IPS-20b (cell line): ENCODE measurements around the gene PRRC2B.

Source experiments
- H3K27ac ChIP-seq: one replicate; pipeline ENCODE4 v1.5.1; 2013; ENCODE audit warnings: low read length
- H3K27me3 ChIP-seq: 2 replicates; pipeline ENCODE4 v1.6.1; 2013; ENCODE audit warnings: mild to moderate bottlenecking, low read length, inconsistent platforms; ENCODE audit not compliant: insufficient read depth
- H3K36me3 ChIP-seq: 2 replicates; pipeline ENCODE4 v1.6.1; 2013; ENCODE audit warnings: low read depth, mild to moderate bottlenecking, inconsistent platforms, low read length, moderate library complexity; ENCODE audit not compliant: insufficient read depth
- H3K4me1 ChIP-seq: 2 replicates; pipeline ENCODE4 v1.6.1; 2013; ENCODE audit warnings: mild to moderate bottlenecking, control low read depth, inconsistent platforms, low read length, moderate library complexity; ENCODE audit not compliant: insufficient read depth
- H3K4me3 ChIP-seq: 2 replicates; pipeline ENCODE4 v1.5.1; 2013; ENCODE audit warnings: mild to moderate bottlenecking, low read length, inconsistent platforms
- H3K9ac ChIP-seq: 2 replicates; pipeline ENCODE4 v1.6.1; 2013; ENCODE audit warnings: low read depth, mild to moderate bottlenecking, inconsistent platforms, low read length, moderate library complexity
- H3K9me3 ChIP-seq: 2 replicates; pipeline ENCODE4 v1.6.1; 2013; ENCODE audit warnings: mild to moderate bottlenecking, low read depth, low read length, inconsistent platforms; ENCODE audit not compliant: insufficient read depth

PRRC2B gene

DNA sequence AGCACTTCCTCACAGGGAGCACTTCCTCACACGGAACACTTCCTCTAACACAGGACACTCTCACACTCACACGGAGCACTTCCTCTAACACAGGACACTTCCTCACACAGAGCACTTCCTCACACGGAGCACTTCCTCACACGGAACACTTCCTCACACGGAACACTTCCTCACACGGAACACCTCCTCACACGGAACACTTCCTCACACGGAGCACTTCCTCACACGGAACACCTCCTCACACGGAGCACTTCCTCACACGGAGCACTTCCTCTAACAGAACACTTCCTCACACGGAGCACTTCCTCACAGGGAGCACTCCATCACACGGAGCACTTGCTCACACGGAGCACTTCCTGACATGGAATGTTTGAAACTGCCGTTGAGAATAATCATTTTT, 122.2 kb downstream of the PRRC2B start:
- H3K9ac ChIP-seq: no peak overlapping the region
- H3K27ac ChIP-seq: no peak overlapping the region
- H3K4me3 ChIP-seq: no peak overlapping the region
- no peaks in the 10 kb centered on the region for H3K27me3 ChIP-seq
- H3K9me3 ChIP-seq: no peaks in the 10 kb centered on the region
- peaks cover 89% of the 10 kb centered on the region for H3K36me3 ChIP-seq
- H3K4me1 ChIP-seq: no peaks in the 10 kb centered on the region

DNA sequence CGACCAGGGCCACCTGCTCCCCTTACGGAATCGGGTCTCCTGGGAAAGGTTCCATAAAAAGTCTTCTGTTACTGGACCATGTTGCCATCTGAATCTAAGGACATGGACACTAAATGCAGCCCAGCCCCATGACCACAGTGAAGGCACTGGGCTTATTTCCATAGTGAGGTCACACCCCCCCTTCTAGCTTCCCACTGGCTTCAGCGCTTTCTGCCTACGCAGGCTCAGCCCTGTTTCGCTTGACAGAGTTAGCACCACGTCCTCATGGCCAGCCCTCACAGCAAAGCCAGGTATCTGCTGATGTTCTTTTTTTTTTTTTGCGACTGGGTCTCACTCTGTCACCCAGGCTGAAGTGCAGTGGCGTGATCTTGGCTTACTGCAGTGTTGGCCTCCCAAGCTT, 123.0 kb downstream of the PRRC2B start:
- Histone ChIP-seq H3K27ac (no peak overlapping the region), H3K4me1 (no peaks in the 10 kb centered on the region), H3K9me3 (no peaks in the 10 kb centered on the region), H3K36me3 (peaks cover 89% of the 10 kb centered on the region), H3K9ac (no peak overlapping the region), H3K4me3 (no peak overlapping the region), H3K27me3 (no peaks in the 10 kb centered on the region)

DNA sequence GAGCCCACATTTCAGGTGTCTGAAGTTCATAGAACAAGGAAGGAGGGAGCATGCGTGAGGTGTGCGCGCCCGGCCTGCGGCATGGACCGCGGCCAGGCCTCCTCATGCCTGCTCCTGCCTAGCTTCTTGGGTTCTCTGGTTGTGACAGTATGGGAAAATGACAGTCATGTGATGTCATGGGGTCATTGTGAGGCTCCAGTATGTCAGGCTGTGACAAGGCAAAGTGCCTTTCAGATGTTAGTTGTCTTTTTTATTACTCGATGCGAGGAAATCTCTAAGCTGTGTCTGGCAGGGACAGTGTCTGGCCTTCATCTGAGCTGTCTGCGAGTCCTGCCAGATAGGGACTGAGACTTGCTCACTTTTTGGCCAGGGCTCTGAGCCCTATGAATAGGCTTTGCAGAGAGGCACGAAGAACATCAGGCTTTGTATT, 123.9 kb downstream of the PRRC2B start:
- Histone ChIP-seq H3K36me3 (peaks cover 91% of the 10 kb centered on the region), H3K4me3 (no peak overlapping the region), H3K4me1 (no peaks in the 10 kb centered on the region), H3K27me3 (no peaks in the 10 kb centered on the region), H3K9ac (no peak overlapping the region), H3K27ac (no peak overlapping the region), H3K9me3 (no peaks in the 10 kb centered on the region)

DNA sequence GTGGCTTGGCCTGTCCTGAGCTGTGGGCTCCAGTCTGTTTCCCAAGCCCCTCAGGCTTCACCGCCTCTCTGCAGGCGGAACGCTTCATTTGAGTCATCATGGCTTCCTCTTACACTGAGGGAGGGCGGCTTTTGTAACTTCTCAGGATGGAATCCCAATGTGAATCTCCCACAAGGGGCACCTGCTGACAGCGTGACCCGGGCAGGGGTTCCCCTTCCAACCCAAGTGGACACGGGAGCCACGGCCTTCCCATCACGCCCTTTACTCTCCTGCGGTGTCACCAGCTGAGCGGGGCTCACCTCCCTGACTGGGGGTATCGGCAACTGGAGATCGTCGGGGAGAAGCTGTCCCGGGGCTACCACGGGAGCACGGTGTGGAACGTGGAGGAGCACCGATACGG, 124.7 kb downstream of the PRRC2B start:
- Histone ChIP-seq H3K36me3 (peaks cover 89% of the 10 kb centered on the region), H3K9me3 (no peaks in the 10 kb centered on the region), H3K27ac (no peak overlapping the region), H3K27me3 (no peaks in the 10 kb centered on the region), H3K4me3 (no peak overlapping the region), H3K4me1 (no peaks in the 10 kb centered on the region), H3K9ac (no peak overlapping the region)

DNA sequence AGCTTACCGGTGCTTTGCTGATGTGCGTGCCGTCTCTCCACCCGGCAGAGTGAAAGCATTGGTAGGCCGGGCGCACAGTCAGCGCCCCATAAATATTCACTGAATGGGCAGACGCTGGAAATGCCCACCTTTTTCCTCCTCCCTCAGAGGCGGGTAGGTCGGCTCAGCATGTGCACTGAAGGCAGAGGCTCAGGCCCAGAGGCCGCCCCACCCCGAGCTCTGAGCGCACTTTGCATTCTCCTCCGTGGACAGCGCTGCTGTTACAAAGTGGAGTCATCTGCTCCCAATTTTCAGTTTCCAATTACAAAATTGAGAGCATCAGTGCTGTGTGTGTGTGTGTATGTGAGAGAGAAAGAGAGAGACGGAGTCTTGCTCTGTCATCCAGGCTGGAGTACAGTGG, 126.6 kb downstream of the PRRC2B start:
- Histone ChIP-seq H3K27me3 (no peaks in the 10 kb centered on the region), H3K4me1 (no peaks in the 10 kb centered on the region), H3K4me3 (no peak overlapping the region), H3K9me3 (no peaks in the 10 kb centered on the region), H3K9ac (no peak overlapping the region), H3K36me3 (peaks cover 94% of the 10 kb centered on the region), H3K27ac (no peak overlapping the region)

DNA sequence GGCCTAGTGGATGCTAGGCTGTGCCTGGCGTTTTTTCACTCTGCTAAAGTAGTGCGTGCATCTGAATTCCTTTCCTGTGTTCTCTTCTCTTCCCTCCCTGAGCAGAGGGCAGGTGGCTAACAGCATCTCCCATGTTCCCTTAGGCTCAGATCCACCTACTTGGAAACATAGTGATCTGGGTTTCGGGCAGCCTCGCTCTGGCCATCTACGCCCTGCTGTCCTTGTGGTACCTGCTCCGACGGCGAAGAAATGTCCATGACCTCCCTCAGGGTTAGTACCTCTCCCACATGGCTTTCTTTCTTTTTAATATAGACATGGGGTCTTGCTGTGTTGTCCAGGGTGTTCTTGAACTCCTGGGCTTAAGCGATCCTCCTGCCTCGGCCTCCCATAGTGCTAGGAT, 127.3 kb downstream of the PRRC2B start:
- H3K9ac ChIP-seq: no peak overlapping the region
- H3K9me3 ChIP-seq: no peaks in the 10 kb centered on the region
- H3K4me1 ChIP-seq: no peaks in the 10 kb centered on the region
- H3K27ac ChIP-seq: no peak overlapping the region
- no peaks in the 10 kb centered on the region for H3K27me3 ChIP-seq
- H3K4me3 ChIP-seq: no peak overlapping the region
- peaks cover 94% of the 10 kb centered on the region for H3K36me3 ChIP-seq

DNA sequence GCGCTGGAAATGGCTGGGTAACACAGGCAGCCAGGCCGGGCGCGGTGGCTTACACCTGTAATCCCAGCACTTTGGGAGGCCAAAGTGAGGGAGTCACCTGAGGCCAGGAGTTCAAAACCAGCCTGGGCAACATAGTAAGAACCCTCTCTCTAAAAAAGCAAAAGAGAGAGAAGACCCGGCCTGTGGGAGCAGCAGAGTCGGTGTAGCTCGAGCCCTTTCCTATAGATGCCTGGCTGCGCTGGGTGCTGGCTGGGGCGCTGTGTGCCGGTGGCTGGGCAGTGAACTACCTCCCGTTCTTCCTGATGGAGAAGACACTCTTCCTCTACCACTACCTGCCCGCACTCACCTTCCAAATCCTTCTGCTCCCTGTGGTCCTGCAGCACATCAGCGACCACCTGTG, 127.9 kb downstream of the PRRC2B start:
- H3K27ac ChIP-seq: no peak overlapping the region
- H3K36me3 ChIP-seq: peaks cover 94% of the 10 kb centered on the region

DNA sequence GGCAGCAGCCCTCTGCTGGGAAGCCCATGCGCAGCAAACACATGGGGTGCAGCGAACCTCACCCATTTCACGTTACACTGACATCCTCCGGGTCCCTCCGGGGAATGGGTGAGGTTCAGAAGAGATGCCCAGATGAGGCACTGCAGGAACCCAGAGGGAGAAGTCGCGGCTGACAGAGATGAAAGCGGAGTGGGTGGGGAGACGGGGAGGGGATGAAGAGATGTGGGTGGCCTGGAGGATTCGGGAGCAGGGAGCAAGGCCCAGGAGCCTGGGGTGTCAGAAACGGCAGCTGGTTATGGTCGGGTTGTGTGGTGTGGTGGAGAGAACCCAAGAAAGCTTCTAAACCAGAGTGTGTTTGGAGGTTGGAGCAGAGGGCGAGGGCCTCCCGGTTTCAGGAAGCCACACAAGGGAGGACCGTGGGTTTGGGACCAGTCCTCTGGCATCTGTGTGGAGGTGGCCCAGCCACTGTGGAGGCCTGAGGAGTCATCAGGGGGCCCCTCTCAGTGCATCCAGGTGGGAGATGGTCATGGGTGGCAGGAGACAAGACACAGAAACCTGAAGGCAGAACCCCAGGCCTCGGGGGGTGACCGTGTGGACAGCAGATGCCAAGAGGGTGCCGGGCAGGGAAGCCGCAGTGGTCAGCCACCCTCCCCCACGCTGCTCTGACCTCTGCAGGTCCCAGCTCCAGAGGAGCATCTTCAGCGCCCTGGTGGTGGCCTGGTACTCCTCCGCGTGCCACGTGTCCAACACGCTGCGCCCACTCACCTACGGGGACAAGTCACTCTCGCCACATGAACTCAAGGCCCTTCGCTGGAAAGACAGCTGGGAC, 128.6 kb downstream of the PRRC2B start:
- Histone ChIP-seq H3K4me3 (no peak overlapping the region), H3K27ac (no peak overlapping the region), H3K9me3 (no peaks in the 10 kb centered on the region), H3K27me3 (no peaks in the 10 kb centered on the region), H3K9ac (no peak overlapping the region), H3K36me3 (peaks cover 97% of the 10 kb centered on the region), H3K4me1 (no peaks in the 10 kb centered on the region)

More for the DNA sequence above, 127.9 kb downstream of the PRRC2B start:
- H3K4me3 ChIP-seq: no peak overlapping the region
- H3K27me3 ChIP-seq: no peaks in the 10 kb centered on the region
- no peaks in the 10 kb centered on the region for H3K4me1 ChIP-seq
- no peaks in the 10 kb centered on the region for H3K9me3 ChIP-seq
- H3K9ac ChIP-seq: no peak overlapping the region

DNA sequence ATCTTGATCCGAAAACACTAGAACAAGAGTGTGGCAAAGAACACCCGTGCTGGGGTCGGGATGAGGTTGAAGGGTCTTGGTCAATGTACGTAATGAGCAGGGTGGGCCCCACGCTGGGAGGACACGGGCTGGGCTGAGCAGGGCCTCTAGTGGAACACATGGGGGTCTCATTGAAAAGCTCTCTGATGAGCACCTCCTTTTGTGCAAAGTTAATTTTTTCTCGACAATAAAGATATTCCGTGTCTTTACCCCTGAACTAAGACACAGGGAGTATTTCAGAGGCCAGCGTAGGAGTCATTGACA, 129.2 kb downstream of the PRRC2B start:
- no peaks in the 10 kb centered on the region for H3K4me1 ChIP-seq
- no peak overlapping the region for H3K9ac ChIP-seq
- no peaks in the 10 kb centered on the region for H3K9me3 ChIP-seq
- no peak overlapping the region for H3K27ac ChIP-seq
- no peak overlapping the region for H3K4me3 ChIP-seq
- no peaks in the 10 kb centered on the region for H3K27me3 ChIP-seq
- H3K36me3 ChIP-seq: peaks cover 97% of the 10 kb centered on the region

DNA sequence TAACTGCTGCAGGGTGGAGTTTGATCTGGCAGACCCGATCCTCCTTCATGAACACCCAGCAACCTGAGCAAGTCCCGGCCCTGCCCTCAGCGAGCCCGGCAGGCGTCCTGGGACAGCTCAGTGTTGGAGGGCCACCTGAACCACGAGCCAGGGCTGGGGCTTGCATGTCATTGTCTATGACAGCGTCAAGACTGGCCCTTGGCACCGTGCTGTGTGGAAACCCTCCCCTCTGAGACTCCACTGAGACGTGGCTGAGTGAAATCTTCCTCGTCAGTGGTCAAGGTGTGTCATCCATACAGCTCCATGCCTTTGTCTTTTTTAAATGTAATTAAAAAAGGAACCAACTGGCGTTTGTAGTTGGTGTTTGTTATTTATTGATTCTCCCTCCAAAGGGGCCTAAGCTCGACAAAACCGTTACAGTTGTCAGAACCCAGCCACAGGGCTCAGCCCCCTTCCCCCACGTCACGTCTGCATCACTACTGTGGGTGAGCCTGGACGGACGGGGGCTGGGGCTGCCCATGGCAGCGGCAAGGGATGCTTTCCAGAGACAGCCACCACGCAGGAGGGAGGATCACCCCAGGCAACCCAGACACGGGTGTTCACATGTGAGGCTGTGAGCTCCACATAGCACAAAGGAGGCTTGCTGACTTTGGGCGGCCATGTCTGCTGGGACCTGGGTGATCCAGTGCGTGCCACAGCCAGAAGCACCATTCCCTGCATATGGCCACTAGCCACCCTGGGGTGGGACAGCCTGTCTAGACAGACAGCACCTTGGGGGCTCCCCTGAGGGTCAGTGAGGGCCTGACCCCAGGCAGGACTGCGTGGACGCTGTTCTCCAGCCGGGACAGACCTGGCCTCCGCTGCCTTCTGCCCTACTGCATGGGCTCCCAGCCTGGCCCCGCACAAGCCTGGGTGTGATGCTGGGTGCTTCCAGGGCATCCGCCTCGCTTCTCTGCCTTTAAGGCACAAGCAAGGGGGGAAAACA, 129.9 kb downstream of the PRRC2B start:
- Histone ChIP-seq H3K4me1 (no peaks in the 10 kb centered on the region), H3K4me3 (no peak overlapping the region), H3K9me3 (no peaks in the 10 kb centered on the region), H3K27me3 (no peaks in the 10 kb centered on the region), H3K27ac (no peak overlapping the region), H3K9ac (no peak overlapping the region), H3K36me3 (peaks cover 97% of the 10 kb centered on the region)

DNA sequence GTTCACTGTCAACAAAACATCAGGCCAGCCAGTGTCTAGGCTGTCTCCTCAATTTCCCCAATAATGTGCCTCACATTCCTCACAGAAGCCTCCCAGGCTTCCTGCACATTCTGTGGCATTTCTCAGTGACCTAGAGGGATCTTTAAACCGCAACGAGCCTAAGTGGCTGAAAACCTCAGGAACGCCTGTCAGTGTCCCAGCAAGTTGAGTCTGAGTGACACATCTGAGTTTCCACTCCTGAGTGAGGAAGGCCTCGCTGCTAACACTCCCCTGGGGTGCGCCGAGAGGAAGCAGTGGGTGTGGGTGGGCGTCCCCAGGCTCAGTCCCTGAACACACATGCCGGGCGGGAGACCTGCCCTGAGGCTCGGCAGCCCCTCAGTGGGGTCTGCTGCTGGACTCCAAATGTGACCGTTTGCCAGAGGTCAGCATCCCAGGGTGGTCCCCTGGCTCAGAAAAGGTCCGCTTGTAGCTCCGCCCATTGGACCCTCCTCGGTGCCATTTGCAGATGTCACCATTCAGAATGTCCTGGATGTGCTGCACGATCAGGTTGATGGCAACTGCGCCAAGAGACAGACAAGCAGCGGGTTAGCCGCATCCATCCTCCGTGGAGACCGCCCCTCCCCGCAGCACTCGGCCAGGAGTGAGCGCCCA, 130.9 kb downstream of the PRRC2B start:
- no peak overlapping the region for H3K4me3 ChIP-seq
- peaks cover 97% of the 10 kb centered on the region for H3K36me3 ChIP-seq
- H3K9ac ChIP-seq: no peak overlapping the region
- no peaks in the 10 kb centered on the region for H3K9me3 ChIP-seq
- H3K4me1 ChIP-seq: no peaks in the 10 kb centered on the region
- no peaks in the 10 kb centered on the region for H3K27me3 ChIP-seq
- no peak overlapping the region for H3K27ac ChIP-seq
